Adrenal gland (tissue), 12 donors: Measurements from ENCODE around the gene CDKAL1. TPM values are rescaled to one million over a fixed set of nuclear protein-coding genes. Genes with fewer than 3 reads are reported as not detected.

Experiments used
- DNase-seq, 7 donors: peaks; one replicate each; pipeline ENCODE4 v3.0.0-alpha.2; 2019 to 2020
- H3K27ac ChIP-seq, 5 donors: fragments of 200-600 bp; sonication (generic) in 4 of 5; 1 replicate in 3 of 5; 2 replicates in 2 of 5; pipeline versions ENCODE4 v1.5.1 to v1.8.0; 2016 to 2020; ENCODE audit warnings: mild to moderate bottlenecking in 1 of 5
- H3K27me3 ChIP-seq: fragments of 200-600 bp; 2 replicates; pipeline ENCODE4 v1.8.0; 2021
- H3K36me3 ChIP-seq, 2 donors: fragments of 200-600 bp; replicated peaks in 1 of 2; 1 replicate in 1 of 2; 2 replicates in 1 of 2; pipeline versions ENCODE4 v1.5.1 to v1.8.0; 2018 to 2022
- H3K4me1 ChIP-seq, 2 donors: fragments of 200-600 bp; replicated peaks in 1 of 2; 1 replicate in 1 of 2; 2 replicates in 1 of 2; pipeline versions ENCODE4 v1.5.1 to v1.8.0; 2018 to 2021
- H3K4me3 ChIP-seq, 4 donors: fragments of 200-600 bp; sonication (generic) in 3 of 4; one replicate each; pipeline ENCODE4 v1.5.1; 2016 to 2018
- H3K9me3 ChIP-seq, 3 donors: fragments of 200-600 bp; sonication (generic) in 1 of 3; replicated peaks in 1 of 3; 1 replicate in 2 of 3; 2 replicates in 1 of 3; pipeline versions ENCODE4 v1.5.1 to v1.8.0; 2016 to 2021
- POLR2A ChIP-seq, 2 donors: fragments of 450-650 bp; IDR thresholded peaks; one replicate each; pipeline ENCODE4 v1.6.1; 2017; ENCODE audit warnings: antibody characterized with exemption in 2 of 2, mild to moderate bottlenecking in 2 of 2, moderate library complexity in 1 of 2
- WGBS, 4 donors: extraction: QIAGEN DNeasy Blood & Tissue Kit in 2 of 4; methylation state at CpG; one replicate each; pipeline versions ENCODE4 v1.1.5 to v1.1.7; 2013 to 2017; 5-methylcytosine and 5-hydroxymethylcytosine counted together
- intact Hi-C, 2 donors: fragments of 100-400 bp; cut with DNase I; formaldehyde crosslinking; loops; one replicate each; pipeline versions ENCODE4 v1.14.1 to v1.15.0; 2022 to 2023
- polyA plus RNA-seq, 3 donors: library from polyadenylated mRNA; stranded (reverse); fragments of 200-250 nt in 2 of 3; fragments of 350-450 nt in 1 of 3; fragmentation: Illumina TruSeq in 1 of 3; extraction: RNeasy Lipid Tissue Mini Kit (QIAGEN cat#74804) in 1 of 3; gene quantifications; one replicate each; pipeline ENCODE4 v1.2.3, GENCODE V29; 2013 to 2014
- total RNA-seq, 9 donors: library from RNA; depleted of rRNA in 4 of 9; stranded (reverse); fragments of >200 nt in 4 of 9; fragments of 120-200 nt in 1 of 9; fragmentation: NEBNext Ultra II Directional in 1 of 9; extraction: Animal tissue kit (Norgen Biotek cat#: 25700) in 1 of 9; gene quantifications; one replicate each; pipeline versions ENCODE4 v1.1.0 to v1.2.4, GENCODE V29; 2013 to 2023
- TF ChIP-seq, protein P1 (sequence below), 6 experiments: fragments of 450-650 bp in 4 of 6; fragments of 200-600 bp in 2 of 6; sonication (generic) in 1 of 6; IDR thresholded peaks; 1 replicate in 5 of 6; 2 replicates in 1 of 6; pipeline versions ENCODE4 v1.5.1 to v1.8.0; 2016 to 2021; ENCODE audit warnings: antibody characterized with exemption in 6 of 6, mild to moderate bottlenecking in 2 of 6, moderate library complexity in 1 of 6
- donor health status: healthy with polysubstance abuse.
- donor health status: Bipolar disorder and iron deficiency.
- donor health status: DM: yes; HTN: yes; CAD: no.
- donor health status: DM: no; HTN: no; CAD: no.
- donor health status: DM: no; HTN: no; CAD: no.
- donor health status: DM: yes; HTN: yes; CAD: no.

CDKAL1 gene
- total and polyA plus RNA-seq, 12 donors: 3.9 to 21.1 (median 10.6) TPM

DNA sequence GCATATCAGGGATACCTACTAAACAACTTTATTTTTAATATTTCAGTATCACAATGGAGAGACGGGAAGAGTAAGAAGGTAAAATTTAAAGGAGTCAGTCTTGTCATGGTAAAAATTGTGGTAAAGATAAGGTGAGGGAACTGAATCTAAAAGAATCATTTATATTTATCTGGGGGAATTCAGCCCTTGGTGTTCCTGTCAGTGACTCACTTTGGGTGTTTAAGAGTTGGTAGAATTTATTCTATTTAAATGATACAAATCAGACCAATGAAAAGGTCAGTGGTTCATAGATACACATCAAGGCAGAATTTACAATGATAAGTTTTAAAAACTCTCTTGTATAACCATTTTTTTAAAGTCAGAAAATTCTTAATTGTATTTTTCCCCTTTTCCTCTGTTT is 164.4 kb downstream of the CDKAL1 start:
- intact Hi-C loops: no loop called here
- no peaks in the 10 kb centered on the region for H3K4me1 ChIP-seq
- no peak overlapping the region for H3K27ac ChIP-seq
- DNase-seq: no peak
- no peaks in the 10 kb centered on the region for H3K36me3 ChIP-seq
- H3K9me3 ChIP-seq: no peaks in the 10 kb centered on the region
- H3K27me3 ChIP-seq: no peaks in the 10 kb centered on the region
- no peak for TF ChIP-seq POLR2A (IDR thresholded peaks at IDR 0.05)
- TF ChIP-seq, protein P1, sequence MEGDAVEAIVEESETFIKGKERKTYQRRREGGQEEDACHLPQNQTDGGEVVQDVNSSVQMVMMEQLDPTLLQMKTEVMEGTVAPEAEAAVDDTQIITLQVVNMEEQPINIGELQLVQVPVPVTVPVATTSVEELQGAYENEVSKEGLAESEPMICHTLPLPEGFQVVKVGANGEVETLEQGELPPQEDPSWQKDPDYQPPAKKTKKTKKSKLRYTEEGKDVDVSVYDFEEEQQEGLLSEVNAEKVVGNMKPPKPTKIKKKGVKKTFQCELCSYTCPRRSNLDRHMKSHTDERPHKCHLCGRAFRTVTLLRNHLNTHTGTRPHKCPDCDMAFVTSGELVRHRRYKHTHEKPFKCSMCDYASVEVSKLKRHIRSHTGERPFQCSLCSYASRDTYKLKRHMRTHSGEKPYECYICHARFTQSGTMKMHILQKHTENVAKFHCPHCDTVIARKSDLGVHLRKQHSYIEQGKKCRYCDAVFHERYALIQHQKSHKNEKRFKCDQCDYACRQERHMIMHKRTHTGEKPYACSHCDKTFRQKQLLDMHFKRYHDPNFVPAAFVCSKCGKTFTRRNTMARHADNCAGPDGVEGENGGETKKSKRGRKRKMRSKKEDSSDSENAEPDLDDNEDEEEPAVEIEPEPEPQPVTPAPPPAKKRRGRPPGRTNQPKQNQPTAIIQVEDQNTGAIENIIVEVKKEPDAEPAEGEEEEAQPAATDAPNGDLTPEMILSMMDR (IDR thresholded peaks at IDR 0.05): no peak
- 90 to 97% (median 93%) methylated on average over 1 of the region's 1 CpG for WGBS, 4 donors
- H3K4me3 ChIP-seq: no peak overlapping the region

DNA sequence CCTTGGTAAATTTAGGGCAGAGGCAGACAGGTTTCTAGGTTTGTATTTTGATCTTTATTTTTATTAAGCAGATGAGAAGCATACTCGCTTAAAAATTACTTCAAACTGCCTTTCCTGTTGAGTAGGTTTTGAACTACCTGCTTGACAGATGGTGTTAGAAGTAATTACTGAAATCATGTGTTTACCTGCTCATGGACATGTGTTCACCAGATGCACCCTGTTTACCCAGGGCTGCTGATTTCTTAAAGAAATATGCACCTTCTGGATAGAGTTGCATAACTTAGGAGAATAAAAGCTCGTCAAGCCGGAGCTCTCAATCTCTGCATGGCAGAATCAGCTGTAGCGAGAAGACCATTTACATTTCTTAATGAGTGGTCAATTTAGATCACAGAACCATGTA is 165.1 kb downstream of the CDKAL1 start:
- Histone ChIP-seq H3K4me1 (no peaks in the 10 kb centered on the region), H3K4me3 (no peak overlapping the region), H3K36me3 (no peaks in the 10 kb centered on the region), H3K27ac (no peak overlapping the region), H3K27me3 (no peaks in the 10 kb centered on the region), H3K9me3 (no peaks in the 10 kb centered on the region)
- intact Hi-C loops: no loop called here
- TF ChIP-seq, protein P1 (IDR thresholded peaks at IDR 0.05): no peak
- no peak for TF ChIP-seq POLR2A (IDR thresholded peaks at IDR 0.05)
- 91 to 97% (median 95%) methylated on average over 4 of the region's 4 CpGs for WGBS, 4 donors
- DNase-seq: no peak

DNA sequence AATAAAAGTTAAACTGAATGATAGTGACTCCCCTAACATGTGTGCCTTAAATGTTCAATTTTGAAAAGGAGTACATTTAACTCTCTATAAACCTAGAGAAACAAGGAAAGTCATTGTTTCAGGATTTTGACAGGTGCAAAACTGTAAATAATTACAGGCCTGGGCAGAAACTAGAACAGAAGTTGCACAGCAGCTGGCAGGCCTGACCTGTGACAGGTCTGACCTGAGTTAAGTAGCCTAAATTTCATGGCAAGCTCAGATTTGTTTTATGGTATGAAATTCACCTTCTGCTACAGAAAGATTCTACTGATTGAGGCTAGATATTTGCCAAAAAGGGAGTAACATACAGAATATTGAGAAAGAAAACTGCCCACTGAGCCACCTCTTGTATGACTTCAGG is 166.1 kb downstream of the CDKAL1 start:
- H3K9me3 ChIP-seq: no peaks in the 10 kb centered on the region
- no peak overlapping the region for H3K27ac ChIP-seq
- no peaks in the 10 kb centered on the region for H3K27me3 ChIP-seq
- H3K4me3 ChIP-seq: no peak overlapping the region
- no peak for DNase-seq
- H3K36me3 ChIP-seq: no peaks in the 10 kb centered on the region
- no peaks in the 10 kb centered on the region for H3K4me1 ChIP-seq
- intact Hi-C loops: no loop called here
- TF ChIP-seq, protein P1 (IDR thresholded peaks at IDR 0.05): no peak
- TF ChIP-seq POLR2A (IDR thresholded peaks at IDR 0.05): no peak

DNA sequence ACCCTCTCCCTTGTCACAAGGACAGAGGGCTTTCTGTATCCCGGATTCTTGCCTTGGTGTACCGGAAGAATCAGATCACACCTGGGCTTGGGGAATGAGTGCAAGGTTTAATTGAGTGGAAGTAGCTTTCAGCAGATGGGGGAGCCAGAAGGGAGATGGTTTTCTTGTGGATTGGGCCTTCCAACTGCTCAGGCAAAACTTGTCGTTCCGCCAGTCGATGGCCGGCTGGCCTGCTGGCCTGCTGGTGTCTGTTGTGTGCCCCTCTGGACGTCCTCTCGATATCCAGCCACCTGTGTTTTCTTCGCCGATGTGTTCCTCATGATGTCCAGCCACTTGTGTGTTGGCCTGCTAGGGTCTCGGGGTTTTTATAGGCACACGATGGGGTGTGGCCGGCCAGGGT is 168.1 kb downstream of the CDKAL1 start:
- no peaks in the 10 kb centered on the region for H3K27me3 ChIP-seq
- no peak for DNase-seq
- H3K9me3 ChIP-seq: no peaks in the 10 kb centered on the region
- H3K4me3 ChIP-seq: no peak overlapping the region
- TF ChIP-seq, protein P1 (IDR thresholded peaks at IDR 0.05): no peak
- no peak for TF ChIP-seq POLR2A (IDR thresholded peaks at IDR 0.05)
- WGBS, 4 donors: 96 to 98% (median 97%) methylated on average over 13 of the region's 13 CpGs
- no peaks in the 10 kb centered on the region for H3K36me3 ChIP-seq
- H3K4me1 ChIP-seq: no peaks in the 10 kb centered on the region
- intact Hi-C loops: no loop called here
- H3K27ac ChIP-seq: no peak overlapping the region
